ENCODE measurements around the gene STAP2. TPM values are rescaled to one million over a fixed set of nuclear protein-coding genes. Genes with fewer than 3 reads are reported as not detected.

The STAP2 gene
- total and polyA plus RNA-seq, 2 donors (not counting 3 experiments of a cell fraction or from before 2014, with no cell fraction given), result 12.2 to 21.7 TPM

GRCh38 chr19:4326215-4326836 lies 12.3 kb downstream of the STAP2 start:
- POLR2A ChIA-PET, result interaction anchor here (0.7 kb wide), 1 partner anchor 583 kb away, joined by 3 read pairs; no protein-coding TSS in a partner anchor
- no peak overlapping the region for H2AFZ ChIP-seq (ENCODE audit: low read depth, low read length)
- intact Hi-C loops (cut with micrococcal nuclease), result no loop called here
- BruUV-seq (replicated peaks), result no TSS peak
- no peak overlapping the region for H3K9ac ChIP-seq (replicated peaks; ENCODE audit: extremely low read depth, insufficient read depth, low read length)
- H3K79me2 ChIP-seq (ENCODE audit: control insufficient read depth, insufficient read depth, low read length), result no peaks in the 10 kb centered on the region
- no peaks in the 10 kb centered on the region for H4K20me1 ChIP-seq (replicated peaks; ENCODE audit: control insufficient read depth, extremely low read depth, insufficient read depth, low read length)
- no peak overlapping the region for H3K4me3 ChIP-seq (replicated peaks in 1 of 3; ENCODE audit: insufficient read depth in 1 of 3, low read depth in 1 of 3, low read length in 3 of 3)
- peaks cover 3% of the 10 kb centered on the region for H3K4me1 ChIP-seq (ENCODE audit: control insufficient read depth, extremely low read depth, insufficient read depth, low read length)
- H3K9me1 ChIP-seq (replicated peaks; ENCODE audit: control insufficient read depth, extremely low read depth, insufficient read depth, low read length), result no peaks in the 10 kb centered on the region
- no peaks in the 10 kb centered on the region for H3K9me3 ChIP-seq (replicated peaks; ENCODE audit: control insufficient read depth, insufficient read depth, low read length)
- CTCF ChIA-PET, result no interaction called here
- DNase-seq (ENCODE audit: low read depth, low spot score) (no peak), FAIRE-seq (no peak)
- no peak overlapping the region for H3K27ac ChIP-seq (ENCODE audit: insufficient read depth, low read depth, low read length)
- H3K36me3 ChIP-seq (ENCODE audit: control insufficient read depth in 2 of 2, extremely low read depth in 1 of 2, insufficient read depth in 2 of 2, low read length in 2 of 2), result no peaks in the 10 kb centered on the region
- dilution Hi-C loops (cut with MboI; ENCODE audit: extremely low pct_ligation_motif_present, low sequenced_read_pairs), result no loop called here
- TF ChIP-seq FOS (IDR thresholded peaks at IDR 0.05; ENCODE audit: borderline replicate concordance, insufficient read depth, low read length) (no peak), POLR2A (IDR thresholded peaks at IDR 0.05; ENCODE audit: low read depth, low read length) (no peak), POLR2AphosphoS5 (IDR thresholded peaks at IDR 0.05; ENCODE audit: insufficient read depth, low read depth, low read length) (no peak), JUN (IDR thresholded peaks at IDR 0.05; ENCODE audit: borderline replicate concordance, insufficient read depth, insufficient read length, low read depth) (no peak), MYC (IDR thresholded peaks at IDR 0.05; ENCODE audit: low read depth, low read length) (no peak), EZH2 (IDR thresholded peaks at IDR 0.05; ENCODE audit: borderline replicate concordance, low read depth, low read length, severe bottlenecking) (no peak)
- TF ChIP-seq, protein P1, sequence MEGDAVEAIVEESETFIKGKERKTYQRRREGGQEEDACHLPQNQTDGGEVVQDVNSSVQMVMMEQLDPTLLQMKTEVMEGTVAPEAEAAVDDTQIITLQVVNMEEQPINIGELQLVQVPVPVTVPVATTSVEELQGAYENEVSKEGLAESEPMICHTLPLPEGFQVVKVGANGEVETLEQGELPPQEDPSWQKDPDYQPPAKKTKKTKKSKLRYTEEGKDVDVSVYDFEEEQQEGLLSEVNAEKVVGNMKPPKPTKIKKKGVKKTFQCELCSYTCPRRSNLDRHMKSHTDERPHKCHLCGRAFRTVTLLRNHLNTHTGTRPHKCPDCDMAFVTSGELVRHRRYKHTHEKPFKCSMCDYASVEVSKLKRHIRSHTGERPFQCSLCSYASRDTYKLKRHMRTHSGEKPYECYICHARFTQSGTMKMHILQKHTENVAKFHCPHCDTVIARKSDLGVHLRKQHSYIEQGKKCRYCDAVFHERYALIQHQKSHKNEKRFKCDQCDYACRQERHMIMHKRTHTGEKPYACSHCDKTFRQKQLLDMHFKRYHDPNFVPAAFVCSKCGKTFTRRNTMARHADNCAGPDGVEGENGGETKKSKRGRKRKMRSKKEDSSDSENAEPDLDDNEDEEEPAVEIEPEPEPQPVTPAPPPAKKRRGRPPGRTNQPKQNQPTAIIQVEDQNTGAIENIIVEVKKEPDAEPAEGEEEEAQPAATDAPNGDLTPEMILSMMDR (IDR thresholded peaks at IDR 0.05; ENCODE audit: extremely low read depth in 1 of 2, insufficient read depth in 1 of 2, low read depth in 1 of 2, low read length in 2 of 2), result no peak
- H3K27me3 ChIP-seq (ENCODE audit: control insufficient read depth in 2 of 2, insufficient read depth in 2 of 2, low read length in 2 of 2), result no peaks in the 10 kb centered on the region
- H3K4me2 ChIP-seq (ENCODE audit: insufficient read depth, low read length), result no peak overlapping the region
